CD14-positive monocyte (primary cell): ENCODE data around the gene ANKRD55. TPM values are rescaled to one million over a fixed set of nuclear protein-coding genes. Genes with fewer than 3 reads are reported as not detected.

Experiments used
- DNase-seq, 3 donors: peaks; one replicate each; pipeline ENCODE4 v3.0.0-alpha.2; 2011 to 2022
- H2AFZ ChIP-seq: 2 replicates; pipeline ENCODE4 v1.6.0; 2012; ENCODE audit warnings: mild to moderate bottlenecking, low read depth, low read length, inconsistent platforms; ENCODE audit not compliant: insufficient read depth, poor library complexity, severe bottlenecking
- H3K27ac ChIP-seq, 2 donors: 1 replicate in 1 of 2; 2 replicates in 1 of 2; pipeline ENCODE4 v1.5.1; 2012 to 2013; ENCODE audit warnings: low read length in 2 of 2, control low read depth in 1 of 2, inconsistent platforms in 1 of 2, low read depth in 1 of 2, mild to moderate bottlenecking in 1 of 2
- H3K27me3 ChIP-seq, 2 donors: one replicate each; pipeline versions ENCODE4 v1.6.0 to v1.6.1; 2011 to 2013; ENCODE audit warnings: low read length in 2 of 2; ENCODE audit not compliant: control insufficient read depth in 2 of 2, insufficient read depth in 2 of 2
- H3K36me3 ChIP-seq, 2 donors: replicated peaks in 1 of 2; 1 replicate in 1 of 2; 2 replicates in 1 of 2; pipeline versions ENCODE4 v1.5.1 to v1.6.1; 2012 to 2013; ENCODE audit warnings: low read length in 2 of 2, control low read depth in 1 of 2, inconsistent platforms in 1 of 2, mild to moderate bottlenecking in 1 of 2; ENCODE audit not compliant: insufficient read depth in 2 of 2, control insufficient read depth in 1 of 2
- H3K4me1 ChIP-seq, 2 donors: 1 replicate in 1 of 2; 2 replicates in 1 of 2; pipeline versions ENCODE4 v1.5.1 to v1.6.1; 2012 to 2013; ENCODE audit warnings: low read length in 2 of 2, control low read depth in 1 of 2, inconsistent platforms in 1 of 2, mild to moderate bottlenecking in 1 of 2, moderate library complexity in 1 of 2; ENCODE audit not compliant: insufficient read depth in 2 of 2, control insufficient read depth in 1 of 2
- H3K4me2 ChIP-seq: replicated peaks from 2 replicates; pipeline ENCODE3; 2012; ENCODE audit warnings: low read length, moderate library complexity, mild to moderate bottlenecking; ENCODE audit not compliant: poor library complexity, severe bottlenecking; ENCODE audit errors: extremely low read depth
- H3K4me3 ChIP-seq, 3 experiments: fragments of 200-600 bp in 1 of 3; sonication (generic) in 1 of 3; replicated peaks in 1 of 3; 1 replicate in 2 of 3; 2 replicates in 1 of 3; pipeline ENCODE4 v1.5.1; 2011 to 2013; ENCODE audit warnings: low read length in 3 of 3, mild to moderate bottlenecking in 3 of 3, control low read depth in 2 of 3, low read depth in 2 of 3, inconsistent platforms in 1 of 3, moderate library complexity in 1 of 3
- H3K79me2 ChIP-seq: 2 replicates; pipeline ENCODE4 v1.6.0; 2012; ENCODE audit warnings: mild to moderate bottlenecking, control low read depth, inconsistent platforms, low read length, moderate library complexity; ENCODE audit not compliant: insufficient read depth
- H3K9ac ChIP-seq: 2 replicates; pipeline ENCODE4 v1.6.0; 2017; ENCODE audit warnings: low read length, mild to moderate bottlenecking; ENCODE audit not compliant: insufficient read depth, poor library complexity, severe bottlenecking
- H3K9me3 ChIP-seq, 2 donors: replicated peaks in 1 of 2; 1 replicate in 1 of 2; 2 replicates in 1 of 2; pipeline versions ENCODE4 v1.5.1 to v1.6.1; 2012 to 2013; ENCODE audit warnings: low read length in 2 of 2, control low read depth in 1 of 2; ENCODE audit not compliant: control insufficient read depth in 1 of 2, insufficient read depth in 1 of 2
- H4K20me1 ChIP-seq: 2 replicates; pipeline ENCODE4 v1.6.0; 2012; ENCODE audit warnings: mild to moderate bottlenecking, low read length, control low read depth, moderate library complexity; ENCODE audit not compliant: insufficient read depth
- H3K27ac Mint-ChIP-seq, 7 donors: one replicate each; pipeline ENCODE4 v1.8.0; 2020; ENCODE audit warnings: mild to moderate bottlenecking in 7 of 7, mixed read lengths in 7 of 7, moderate library complexity in 6 of 7, inconsistent platforms in 2 of 7
- H3K27me3 Mint-ChIP-seq, 3 donors: one replicate each; pipeline ENCODE4 v1.8.0; 2021 to 2022; ENCODE audit warnings: low read depth in 3 of 3, mild to moderate bottlenecking in 3 of 3, mixed read lengths in 3 of 3, moderate library complexity in 3 of 3, inconsistent platforms in 1 of 3
- H3K36me3 Mint-ChIP-seq, 2 donors: one replicate each; pipeline ENCODE4 v1.8.0; 2020; ENCODE audit warnings: mixed read lengths in 2 of 2, inconsistent platforms in 1 of 2, mild to moderate bottlenecking in 1 of 2
- H3K4me1 Mint-ChIP-seq: one replicate; pipeline ENCODE4 v1.8.0; 2020; ENCODE audit warnings: mild to moderate bottlenecking, mixed read lengths
- H3K4me3 Mint-ChIP-seq, 2 donors: one replicate each; pipeline ENCODE4 v1.8.0; 2020; ENCODE audit warnings: mild to moderate bottlenecking in 2 of 2, mixed read lengths in 2 of 2, moderate library complexity in 1 of 2
- H3K9me3 Mint-ChIP-seq, 7 donors: one replicate each; pipeline ENCODE4 v1.8.0; 2020 to 2022; ENCODE audit warnings: mixed read lengths in 7 of 7, mild to moderate bottlenecking in 6 of 7, moderate library complexity in 6 of 7, inconsistent platforms in 2 of 7
- CTCF ChIP-seq: fragments of 200-600 bp; IDR thresholded peaks from one replicate; pipeline ENCODE4 v1.8.0; 2022; ENCODE audit warnings: antibody characterized with exemption, mild to moderate bottlenecking
- WGBS: methylation state at CpG from one replicate; pipeline ENCODE4 v1.1.5; 2013; ENCODE audit warnings: missing lambda C conversion rate; ENCODE audit not compliant: insufficient coverage; 5-methylcytosine and 5-hydroxymethylcytosine counted together
- intact Hi-C, 2 donors: fragments of 100-400 bp; cut with micrococcal nuclease; formaldehyde crosslinking; loops; one replicate each; pipeline versions ENCODE4 v1.15.0 to v1.15.1; 2023
- polyA plus RNA-seq, 3 donors: library from polyadenylated mRNA; depleted of rRNA in 1 of 3; unstranded in 2 of 3; stranded (reverse) in 1 of 3; fragments of 300-500 nt in 2 of 3; fragments of >200 nt in 1 of 3; fragmentation: Illumina TruSeq in 2 of 3; gene quantifications; 1 replicate in 2 of 3; 2 replicates in 1 of 3; pipeline ENCODE4 v1.2.3, GENCODE V29; 2012 to 2021

ANKRD55 gene
- polyA plus RNA-seq, 3 donors: 0.20 to 0.55 (median 0.28) TPM

GRCh38 chr5:56078278-56079156 is 154.6 kb downstream of the ANKRD55 start:
- peaks cover 3 to 11% (median 4%) of the 10 kb centered on the region in 3 donors for H3K27me3 Mint-ChIP-seq
- H3K36me3 ChIP-seq: no peaks in the 10 kb centered on the region
- no peak overlapping the region for H2AFZ ChIP-seq
- H3K4me1 ChIP-seq: peaks cover 37 to 43% of the 10 kb centered on the region in 2 donors
- intact Hi-C loops: loop anchor here (10.0 kb wide), 2 partner anchors 66 to 106 kb away; no protein-coding TSS in a partner anchor
- H3K36me3 Mint-ChIP-seq: no peaks in the 10 kb centered on the region
- H3K9me3 ChIP-seq: no peaks in the 10 kb centered on the region
- 97% methylated on average over 4 of the region's 6 CpGs for WGBS
- TF ChIP-seq CTCF: no peak
- H3K4me3 ChIP-seq: no peak overlapping the region
- no peak for DNase-seq
- H3K27ac Mint-ChIP-seq: peak overlapping the region in 2 of 7 donors; percentile 21 to 28
- no peaks in the 10 kb centered on the region for H3K27me3 ChIP-seq
- H3K27ac ChIP-seq: no peak overlapping the region
- H3K9ac ChIP-seq: no peak overlapping the region
- H4K20me1 ChIP-seq: no peaks in the 10 kb centered on the region
- H3K4me1 Mint-ChIP-seq: peaks cover 46% of the 10 kb centered on the region
- no peak overlapping the region for H3K4me3 Mint-ChIP-seq
- H3K9me3 Mint-ChIP-seq: peaks cover 0 to 3% (median 0%) of the 10 kb centered on the region in 7 donors
- no peaks in the 10 kb centered on the region for H3K79me2 ChIP-seq
- H3K4me2 ChIP-seq: no peak overlapping the region

GRCh38 chr5:56077796-56078233 is 155.3 kb downstream of the ANKRD55 start:
- Mint-ChIP-seq H3K27ac (no peak overlapping the region), H3K4me3 (no peak overlapping the region), H3K36me3 (no peaks in the 10 kb centered on the region), H3K9me3 (no peaks in the 10 kb centered on the region), H3K27me3 (peaks cover 1 to 15% (median 3%) of the 10 kb centered on the region in 3 donors), H3K4me1 (peaks cover 48% of the 10 kb centered on the region)
- peaks cover 37 to 43% of the 10 kb centered on the region in 2 donors for H3K4me1 ChIP-seq
- H4K20me1 ChIP-seq: no peaks in the 10 kb centered on the region
- H3K36me3 ChIP-seq: no peaks in the 10 kb centered on the region
- H3K4me3 ChIP-seq: no peak overlapping the region
- intact Hi-C loops: loop anchor here (10.0 kb wide), 2 partner anchors 67 to 107 kb away; no protein-coding TSS in a partner anchor
- no peak overlapping the region for H2AFZ ChIP-seq
- no peaks in the 10 kb centered on the region for H3K79me2 ChIP-seq
- peak in 2 of 3 donors; percentile 23 to 26 for DNase-seq
- no peak overlapping the region for H3K4me2 ChIP-seq
- H3K9me3 ChIP-seq: no peaks in the 10 kb centered on the region
- no peak overlapping the region for H3K9ac ChIP-seq
- H3K27me3 ChIP-seq: no peaks in the 10 kb centered on the region
- TF ChIP-seq CTCF: no peak
- no peak overlapping the region for H3K27ac ChIP-seq
- WGBS: 89% methylated on average over 6 of the region's 7 CpGs
